GM19043 (cell line): ENCODE measurements around the gene SLC46A1.

Experiments used
- ATAC-seq: cut with Tn5 transposase; IDR thresholded peaks from one replicate; pipeline ENCODE4 v1.9.1; 2021; ENCODE audit warnings: low read depth; ENCODE audit not compliant: unreplicated experiment

The SLC46A1 gene

DNA sequence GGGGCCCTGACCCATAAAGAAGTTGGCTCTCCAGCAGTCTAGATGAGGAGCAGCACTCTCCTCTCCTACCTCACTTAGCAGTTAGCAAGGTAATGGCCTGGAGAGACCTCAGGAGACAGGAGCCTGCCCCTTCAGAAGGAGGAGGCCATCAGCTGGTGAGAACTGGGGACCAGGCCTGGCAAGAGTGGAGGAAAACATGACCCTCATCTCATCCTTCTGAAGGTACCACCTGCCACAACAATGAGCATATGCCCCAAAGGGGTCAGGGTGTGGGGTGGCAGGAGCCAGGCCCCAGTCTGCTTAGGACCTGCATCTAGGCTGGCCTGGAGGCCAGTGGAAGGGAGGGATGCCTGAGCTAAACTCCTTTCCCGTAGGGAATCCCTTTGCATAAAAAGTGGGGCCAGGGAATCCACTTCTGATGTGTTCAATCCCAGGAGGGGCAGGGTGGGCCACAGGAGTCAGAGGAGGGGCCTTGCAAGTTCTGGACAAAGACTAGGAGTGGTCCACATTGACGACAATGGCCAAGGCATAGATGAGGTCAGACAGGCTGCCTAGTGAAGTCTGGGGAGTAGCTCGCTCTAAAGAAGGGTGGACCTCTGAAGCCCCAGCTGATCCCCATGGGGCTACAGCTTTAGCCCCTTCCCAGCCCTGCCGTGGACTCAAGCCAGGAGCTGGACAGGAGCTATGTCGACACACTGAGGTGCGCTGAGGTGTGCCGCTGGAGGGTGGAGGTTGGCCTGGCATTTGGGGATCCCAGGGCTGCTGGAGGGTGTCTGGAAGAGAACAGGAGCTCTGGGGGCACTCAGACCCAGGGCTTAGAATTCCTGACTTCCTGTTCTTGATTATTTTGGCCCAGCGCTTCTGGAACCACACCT lies 42.0 kb downstream of the SLC46A1 start:
- no peak for ATAC-seq

DNA sequence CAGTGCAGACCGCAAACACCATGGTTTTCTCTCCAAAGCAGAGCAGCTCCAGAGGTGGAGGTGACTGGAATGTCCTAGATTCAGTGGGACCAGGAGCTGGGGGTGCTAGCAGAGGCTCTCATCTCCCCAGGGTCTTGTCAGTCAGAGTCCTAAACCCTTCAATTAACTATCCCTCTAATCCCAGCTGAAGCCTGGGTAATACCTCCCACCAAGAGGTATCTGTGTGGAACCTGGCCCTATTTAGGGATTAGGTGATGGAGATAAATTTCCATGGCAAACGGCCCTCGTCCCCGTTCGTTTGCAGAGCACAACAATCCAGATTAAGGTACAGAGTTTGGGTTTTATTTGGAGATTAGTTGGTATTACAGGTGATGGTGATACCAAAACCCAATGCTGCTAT lies 42.8 kb downstream of the SLC46A1 start:
- no peak for ATAC-seq

DNA sequence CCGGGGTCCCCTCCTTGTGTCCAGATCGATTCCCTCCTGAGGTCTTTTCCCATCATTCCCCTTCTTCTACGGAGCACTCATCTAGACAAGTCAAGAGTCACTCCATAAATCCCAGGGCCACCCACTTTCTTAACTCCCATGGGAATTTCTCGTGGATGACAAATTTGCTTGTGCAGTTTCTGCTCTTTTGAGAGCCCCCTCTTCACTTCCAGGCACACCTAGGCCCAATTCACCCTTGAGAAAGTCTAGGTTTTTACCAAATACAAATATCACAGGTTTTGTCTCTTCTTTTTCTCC lies 48.2 kb downstream of the SLC46A1 start:
- ATAC-seq, result no peak

DNA sequence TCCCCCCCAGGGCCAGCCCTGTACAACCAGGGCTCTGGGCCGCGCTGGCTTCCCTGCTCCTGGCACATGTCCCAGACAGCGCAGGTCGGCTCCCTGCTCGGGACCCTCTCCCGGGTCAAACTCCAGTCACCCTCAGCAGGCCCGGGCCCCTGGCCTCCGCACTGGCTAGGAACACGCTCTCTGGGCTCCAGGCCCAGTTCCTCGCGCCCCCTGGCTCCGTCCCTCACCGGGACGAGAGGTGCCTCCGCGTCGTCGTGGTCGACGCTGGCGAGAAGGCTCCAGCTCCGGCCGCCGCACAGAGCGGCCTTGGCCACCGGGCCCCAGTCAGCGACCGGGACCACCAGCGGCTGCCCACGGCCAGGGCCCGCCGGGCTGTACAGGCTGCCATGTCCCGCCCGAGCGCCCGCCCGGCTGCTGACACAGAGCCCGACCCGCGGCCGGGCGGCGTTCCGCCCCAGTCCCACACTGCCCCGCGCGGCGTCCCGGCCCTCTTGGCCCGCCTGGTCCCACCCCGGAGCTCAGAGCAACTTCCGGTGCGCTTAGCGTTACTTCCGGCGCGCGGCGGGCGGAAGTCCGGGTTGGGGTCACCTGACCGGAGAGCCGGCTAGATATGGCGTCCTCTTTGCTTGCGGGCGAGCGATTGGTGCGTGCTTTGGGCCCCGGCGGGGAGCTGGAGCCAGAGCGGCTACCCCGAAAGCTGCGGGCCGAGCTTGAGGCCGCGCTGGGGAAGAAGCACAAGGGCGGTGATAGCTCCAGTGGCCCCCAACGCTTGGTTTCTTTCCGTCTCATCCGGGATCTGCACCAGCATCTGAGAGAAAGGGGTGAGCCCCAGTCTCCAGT lies 48.7 kb downstream of the SLC46A1 start, which contains the start of gene POLDIP2:
Gene POLDIP2 (minus strand): TSS at position 467 of the 840 bp plus-strand sequence. CDS start 79 bp downstream, at position 388.
- peak; percentile 98 for ATAC-seq

DNA sequence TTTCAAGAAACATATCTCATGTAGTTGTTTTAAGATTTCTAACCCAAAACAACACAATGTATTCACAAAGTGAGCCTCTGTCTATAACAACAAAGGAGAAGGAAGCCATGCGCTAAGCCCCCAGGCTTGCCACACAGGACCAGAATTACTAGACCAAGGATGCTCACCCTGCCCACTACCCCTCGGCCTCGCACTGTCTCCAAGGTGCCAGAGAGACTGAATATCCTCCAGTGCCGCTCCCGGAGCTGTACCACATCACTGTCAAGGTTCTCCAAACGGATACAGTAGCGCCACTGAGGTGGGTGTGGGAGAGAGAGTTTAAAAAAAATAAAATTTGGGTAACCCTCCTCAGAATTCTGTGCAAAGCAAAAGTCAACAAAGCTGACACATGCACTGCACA lies 55.7 kb downstream of the SLC46A1 start:
- no peak for ATAC-seq

DNA sequence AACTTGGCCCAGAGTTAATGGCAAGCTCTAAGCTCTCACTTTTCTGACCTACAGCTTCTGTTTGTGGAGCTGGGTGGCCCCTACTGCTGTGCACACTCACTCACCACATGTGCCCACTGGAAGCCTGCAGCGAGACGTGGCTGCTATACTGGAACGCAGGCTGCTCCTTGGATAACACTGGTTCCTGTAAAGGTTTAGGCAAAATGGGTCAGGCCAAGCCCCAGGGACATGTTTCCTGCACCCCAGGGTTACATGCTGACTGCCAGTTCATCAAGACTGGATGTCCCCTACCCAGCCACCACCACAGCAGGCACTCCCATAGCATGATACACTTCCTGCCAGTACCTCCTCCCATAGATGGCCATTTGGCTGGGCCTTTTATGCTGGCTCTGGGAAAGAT lies 57.0 kb downstream of the SLC46A1 start:
- no peak for ATAC-seq

DNA sequence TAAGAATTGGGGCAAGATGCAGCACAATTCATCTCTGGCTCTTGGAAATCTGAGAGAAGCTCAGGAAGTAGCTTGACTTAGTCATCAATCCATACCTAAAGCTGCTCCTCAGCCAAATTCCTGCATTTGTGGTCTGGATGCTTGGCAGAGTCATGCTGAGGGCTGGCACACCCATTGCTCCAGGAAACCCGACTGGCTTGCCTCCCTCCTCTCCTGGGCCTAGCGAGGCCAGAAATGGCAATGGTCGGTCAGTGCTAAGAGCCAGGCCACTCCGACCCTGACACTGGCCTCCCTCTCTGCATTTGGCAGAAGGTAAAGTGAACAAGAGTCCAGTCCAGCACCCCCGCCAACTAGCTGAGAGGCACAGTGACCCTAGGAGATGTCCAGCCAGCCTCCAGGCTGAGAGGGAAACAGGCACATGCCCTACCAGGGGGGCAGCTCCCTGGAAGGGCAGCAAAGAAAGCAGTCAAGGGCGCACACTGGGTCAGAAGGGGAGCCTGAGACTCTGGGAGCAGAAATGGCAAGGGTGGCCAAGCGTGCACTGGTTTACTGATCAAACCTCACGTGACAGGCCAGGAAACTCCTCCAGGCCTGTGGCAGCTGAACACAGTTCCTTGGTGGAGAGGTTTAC lies 58.6 kb downstream of the SLC46A1 start:
- ATAC-seq, result no peak

DNA sequence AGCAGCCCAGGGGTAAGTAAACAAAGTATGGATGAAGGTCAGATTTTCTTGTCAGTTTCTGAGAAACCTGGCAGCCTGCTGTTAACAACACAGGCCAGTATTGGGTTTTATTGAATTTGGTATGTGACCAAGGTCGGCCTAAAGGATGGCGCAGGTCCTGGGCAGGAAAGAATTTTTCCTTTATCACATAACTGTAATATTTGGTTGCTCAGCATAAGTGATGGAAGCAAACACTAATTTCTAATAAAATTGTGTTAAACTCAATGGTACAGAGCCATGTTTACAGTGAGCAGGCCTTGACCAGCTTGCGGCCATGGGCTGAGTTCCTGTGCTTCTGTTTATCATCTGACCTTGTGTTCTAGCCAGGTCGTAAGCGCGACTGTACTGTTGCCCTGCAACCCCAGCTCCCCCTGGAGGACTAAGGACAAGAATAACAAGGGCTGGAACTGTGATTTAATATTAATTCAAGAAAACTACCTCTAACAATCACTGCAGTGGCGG lies 59.2 kb downstream of the SLC46A1 start:
- no peak for ATAC-seq

DNA sequence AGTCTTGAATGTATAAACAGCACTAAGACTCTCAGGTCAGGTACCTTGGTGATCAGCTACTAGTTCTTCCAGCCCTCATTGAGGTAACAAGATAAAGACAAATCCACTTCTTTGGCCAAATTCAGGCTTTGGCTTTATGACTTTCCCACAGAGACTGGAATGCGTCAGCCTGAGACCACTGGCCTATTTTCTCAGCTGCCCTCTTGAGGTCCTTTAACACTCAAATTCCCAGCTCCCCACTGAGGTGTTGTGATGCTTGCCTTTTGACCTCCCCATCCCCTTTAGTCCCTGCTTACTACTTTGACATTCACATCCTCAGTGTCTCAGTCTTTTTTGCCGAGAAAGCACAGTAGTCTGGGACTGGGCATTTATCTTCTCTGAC lies 59.8 kb downstream of the SLC46A1 start:
- no peak for ATAC-seq

DNA sequence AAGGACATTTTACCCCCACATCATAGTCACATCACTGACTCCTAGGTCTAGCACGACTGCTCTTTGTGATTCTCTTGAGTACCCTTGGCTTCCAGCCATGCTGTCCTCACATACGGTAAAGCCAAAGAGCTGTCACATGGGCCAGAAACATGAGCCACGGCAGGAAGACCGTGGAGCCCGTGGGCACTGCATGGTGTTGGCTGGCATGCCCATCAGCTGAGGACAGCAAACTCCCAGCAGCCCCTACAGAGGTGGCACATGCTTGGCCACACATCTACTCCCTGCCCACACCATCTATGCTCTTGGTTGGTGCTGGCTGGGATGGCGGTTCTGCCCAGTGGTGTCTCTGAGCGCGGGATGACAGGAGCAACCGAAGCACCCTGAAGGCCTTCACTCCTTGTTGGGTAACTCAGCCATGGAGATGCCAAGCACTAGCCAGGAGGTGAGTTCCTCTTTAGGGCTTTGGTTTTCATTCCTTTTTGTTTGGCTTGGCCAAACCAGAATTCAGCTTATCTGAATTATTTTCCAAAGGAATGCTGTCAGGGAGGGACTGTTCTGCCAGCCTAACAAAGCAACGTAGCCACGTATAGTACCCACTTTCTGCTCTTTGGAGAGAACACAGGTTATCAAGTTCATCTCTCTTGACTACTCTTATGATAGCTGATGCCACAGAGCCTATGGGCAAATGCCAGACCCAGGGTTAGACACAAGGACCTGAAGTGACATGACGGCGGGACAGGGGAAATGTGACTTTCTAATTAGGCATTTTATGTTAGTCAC lies 60.4 kb downstream of the SLC46A1 start:
- ATAC-seq, result no peak
